GM12878 (cell line): ENCODE results near the gene PRKAR2B.

ENCODE experiments used
- CHD4 ChIP-seq: fragments of 200-600 bp; sonication (generic); IDR thresholded peaks from 2 replicates; pipeline ENCODE4 v1.6.1; 2016; ENCODE audit warnings: mild to moderate bottlenecking
- CTCF ChIP-seq, 3 experiments: IDR thresholded peaks in 2 of 3; conservative IDR thresholded peaks in 1 of 3; 2 replicates each; pipeline ENCODE4 v1.5.1; 2011; ENCODE audit warnings: low read depth in 3 of 3, low read length in 3 of 3, mild to moderate bottlenecking in 3 of 3, control low read depth in 2 of 3, moderate library complexity in 2 of 3, inconsistent platforms in 1 of 3, mixed read lengths in 1 of 3; ENCODE audit not compliant: control insufficient read depth in 2 of 3, insufficient read depth in 1 of 3; ENCODE audit errors: extremely low read depth in 1 of 3
- ESRRA ChIP-seq: IDR thresholded peaks from 2 replicates; pipeline ENCODE4 v1.6.1; 2012; ENCODE audit warnings: mild to moderate bottlenecking, low read length, improper control_type of control experiment
- EZH2 ChIP-seq: IDR thresholded peaks from 2 replicates; pipeline ENCODE4 v1.6.1; 2012; ENCODE audit warnings: low read depth, mild to moderate bottlenecking, control low read depth, inconsistent platforms, low read length, borderline replicate concordance; ENCODE audit not compliant: control insufficient read depth
- JUND ChIP-seq: IDR thresholded peaks from 2 replicates; pipeline ENCODE4 v1.6.1; 2012; ENCODE audit warnings: low read depth, mild to moderate bottlenecking, low read length, improper control_type of control experiment, moderate library complexity
- MYC ChIP-seq: IDR thresholded peaks from 2 replicates; pipeline ENCODE4 v1.6.1; 2011; ENCODE audit warnings: mild to moderate bottlenecking, low read length, moderate library complexity, inconsistent platforms; ENCODE audit not compliant: insufficient read depth, insufficient replicate concordance, insufficient read length, severe bottlenecking
- POLR2A ChIP-seq: IDR thresholded peaks from 2 replicates; pipeline ENCODE4 v1.6.1; 2011; ENCODE audit warnings: low read depth, mild to moderate bottlenecking, low read length
- POLR2AphosphoS5 ChIP-seq: IDR thresholded peaks from 2 replicates; pipeline ENCODE4 v1.6.1; 2011; ENCODE audit warnings: mild to moderate bottlenecking, low read length, inconsistent platforms
- SMAD5 ChIP-seq: IDR thresholded peaks from 2 replicates; pipeline ENCODE4 v1.6.1; 2016; ENCODE audit warnings: antibody characterized with exemption, low read depth
- SMC3 ChIP-seq: IDR thresholded peaks from 2 replicates; pipeline ENCODE4 v1.6.1; 2011; ENCODE audit warnings: low read length, improper control_type of control experiment, borderline replicate concordance
- SP1 ChIP-seq: IDR thresholded peaks from one replicate; pipeline ENCODE4 v1.6.1; 2011; ENCODE audit warnings: low read depth, low read length
- SREBF2 ChIP-seq: IDR thresholded peaks from 2 replicates; pipeline ENCODE4 v1.6.1; 2012; ENCODE audit warnings: mild to moderate bottlenecking, low read length
- YY1 ChIP-seq: IDR thresholded peaks from 2 replicates; pipeline ENCODE4 v1.6.1; 2011; ENCODE audit warnings: low read depth, mild to moderate bottlenecking, low read length
- TF ChIP-seq, protein P1 (sequence below): fragments of 450-650 bp; formaldehyde crosslinking; IDR thresholded peaks from 2 replicates; pipeline ENCODE4 v1.4.0; 2020; ENCODE audit warnings: mild to moderate bottlenecking, moderate library complexity

DNA sequence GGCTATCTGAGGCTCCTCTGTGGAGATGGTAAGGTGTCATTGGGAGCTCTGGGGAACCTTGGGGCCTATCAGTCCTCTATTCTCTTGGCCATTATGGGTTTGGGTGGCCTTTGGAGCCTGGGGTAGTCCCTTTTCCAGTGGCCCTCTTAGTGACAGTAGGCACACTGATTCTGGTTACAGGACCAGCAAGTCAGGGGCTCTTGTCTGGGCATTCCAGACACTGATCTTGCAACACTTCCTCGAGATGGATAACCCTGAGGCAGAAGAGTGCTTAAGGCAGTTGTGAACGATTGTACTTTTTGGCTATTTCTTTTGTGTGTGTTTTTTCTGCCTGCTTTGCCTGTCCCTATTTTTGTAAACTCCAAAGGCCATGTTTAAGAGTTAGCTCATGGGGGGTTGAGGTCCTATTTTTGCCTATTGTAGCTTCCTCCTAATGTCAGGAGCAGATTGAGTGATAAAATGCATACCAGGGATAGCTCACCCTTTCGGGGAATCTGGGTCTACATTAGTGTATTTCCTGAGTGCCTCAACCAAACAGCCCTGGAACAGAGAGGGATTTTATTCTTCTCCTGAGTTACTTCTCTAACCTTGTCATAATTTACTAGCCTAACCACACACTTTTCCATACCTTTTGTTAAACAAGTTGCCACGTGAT is 61.2 kb downstream of the PRKAR2B start:
- TF ChIP-seq, protein P1, sequence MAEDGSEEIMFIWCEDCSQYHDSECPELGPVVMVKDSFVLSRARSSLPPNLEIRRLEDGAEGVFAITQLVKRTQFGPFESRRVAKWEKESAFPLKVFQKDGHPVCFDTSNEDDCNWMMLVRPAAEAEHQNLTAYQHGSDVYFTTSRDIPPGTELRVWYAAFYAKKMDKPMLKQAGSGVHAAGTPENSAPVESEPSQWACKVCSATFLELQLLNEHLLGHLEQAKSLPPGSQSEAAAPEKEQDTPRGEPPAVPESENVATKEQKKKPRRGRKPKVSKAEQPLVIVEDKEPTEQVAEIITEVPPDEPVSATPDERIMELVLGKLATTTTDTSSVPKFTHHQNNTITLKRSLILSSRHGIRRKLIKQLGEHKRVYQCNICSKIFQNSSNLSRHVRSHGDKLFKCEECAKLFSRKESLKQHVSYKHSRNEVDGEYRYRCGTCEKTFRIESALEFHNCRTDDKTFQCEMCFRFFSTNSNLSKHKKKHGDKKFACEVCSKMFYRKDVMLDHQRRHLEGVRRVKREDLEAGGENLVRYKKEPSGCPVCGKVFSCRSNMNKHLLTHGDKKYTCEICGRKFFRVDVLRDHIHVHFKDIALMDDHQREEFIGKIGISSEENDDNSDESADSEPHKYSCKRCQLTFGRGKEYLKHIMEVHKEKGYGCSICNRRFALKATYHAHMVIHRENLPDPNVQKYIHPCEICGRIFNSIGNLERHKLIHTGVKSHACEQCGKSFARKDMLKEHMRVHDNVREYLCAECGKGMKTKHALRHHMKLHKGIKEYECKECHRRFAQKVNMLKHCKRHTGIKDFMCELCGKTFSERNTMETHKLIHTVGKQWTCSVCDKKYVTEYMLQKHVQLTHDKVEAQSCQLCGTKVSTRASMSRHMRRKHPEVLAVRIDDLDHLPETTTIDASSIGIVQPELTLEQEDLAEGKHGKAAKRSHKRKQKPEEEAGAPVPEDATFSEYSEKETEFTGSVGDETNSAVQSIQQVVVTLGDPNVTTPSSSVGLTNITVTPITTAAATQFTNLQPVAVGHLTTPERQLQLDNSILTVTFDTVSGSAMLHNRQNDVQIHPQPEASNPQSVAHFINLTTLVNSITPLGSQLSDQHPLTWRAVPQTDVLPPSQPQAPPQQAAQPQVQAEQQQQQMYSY (CRISPR knock-in tag) = no peak
- TF ChIP-seq SMC3 (no peak), MYC (no peak), JUND (no peak), SP1 (no peak), YY1 (no peak), SREBF2 (no peak), CHD4 (no peak), SMAD5 (no peak), POLR2A (no peak), CTCF (IDR thresholded peaks at IDR 0.05 in 2 of 3, conservative IDR thresholded peaks at IDR 0.05 in 1 of 3; ENCODE audit: control insufficient read depth in 2 of 3, extremely low read depth in 1 of 3, insufficient read depth in 1 of 3, low read depth in 3 of 3, low read length in 3 of 3) (no peak), EZH2 (no peak), POLR2AphosphoS5 (no peak), ESRRA (no peak)
